HG02981 (cell line): ENCODE results near the gene AGPAT3.
"Not testable (repeated sequence)": the region's sequence is repeated elsewhere in the genome, so short reads cannot be mapped to it uniquely, and the experiment has no call there.

Experiments
- ATAC-seq: cut with Tn5 transposase; IDR thresholded peaks from one replicate; pipeline ENCODE4 v1.9.1; 2021; ENCODE audit warnings: mild to moderate bottlenecking, moderate library complexity; ENCODE audit not compliant: unreplicated experiment

Gene AGPAT3

GRCh38 chr21:43881935-43882334, 16.9 kb downstream of the AGPAT3 start:
- ATAC-seq = no peak

GRCh38 chr21:43882952-43883545, 18.0 kb downstream of the AGPAT3 start:
- no peak for ATAC-seq

- no peak for ATAC-seq
Observed at GRCh38 chr21:43884012-43884860, 19.2 kb downstream of the AGPAT3 start.

GRCh38 chr21:43884861-43885417, 19.9 kb downstream of the AGPAT3 start:
- ATAC-seq = no peak

GRCh38 chr21:43885721-43886120, 20.7 kb downstream of the AGPAT3 start:
- ATAC-seq = no peak

GRCh38 chr21:43886565-43886964, 21.5 kb downstream of the AGPAT3 start:
- ATAC-seq = no peak

GRCh38 chr21:43889069-43889468, 24.0 kb downstream of the AGPAT3 start:
- ATAC-seq = no peak

- ATAC-seq = no peak
Observed at GRCh38 chr21:43890042-43890441, 25.0 kb downstream of the AGPAT3 start.

- ATAC-seq = no peak
Observed at GRCh38 chr21:43892334-43892733, 27.3 kb downstream of the AGPAT3 start.

GRCh38 chr21:43892984-43893535, 28.0 kb downstream of the AGPAT3 start:
- no peak for ATAC-seq

GRCh38 chr21:43893536-43894205, 28.6 kb downstream of the AGPAT3 start:
- ATAC-seq = no peak

- no peak for ATAC-seq
Observed at GRCh38 chr21:43894206-43894577, 29.2 kb downstream of the AGPAT3 start.

- no peak for ATAC-seq
Observed at GRCh38 chr21:43895196-43895595, 30.2 kb downstream of the AGPAT3 start.

- ATAC-seq = not testable (repeated sequence)
Observed at GRCh38 chr21:43896696-43897299, 31.8 kb downstream of the AGPAT3 start.

- ATAC-seq = no peak
Observed at GRCh38 chr21:43899307-43900077, 34.5 kb downstream of the AGPAT3 start.

- no peak for ATAC-seq
Observed at GRCh38 chr21:43900078-43900385, 35.0 kb downstream of the AGPAT3 start.

GRCh38 chr21:43900690-43901089, 35.7 kb downstream of the AGPAT3 start:
- ATAC-seq = no peak

GRCh38 chr21:43902441-43902840, 37.4 kb downstream of the AGPAT3 start:
- no peak for ATAC-seq

GRCh38 chr21:43903451-43904091, 38.5 kb downstream of the AGPAT3 start:
- ATAC-seq = no peak

GRCh38 chr21:43904331-43904781, 39.3 kb downstream of the AGPAT3 start:
- ATAC-seq = no peak
